Fibroblast of lung (primary cell): ENCODE results near the gene KTN1. TPM values are rescaled to one million over a fixed set of nuclear protein-coding genes. Genes with fewer than 3 reads are reported as not detected.

Experiments used
- DNase-seq, 2 donors: peaks; one replicate each; pipeline versions ENCODE4 v3.0.0 to v3.0.0-alpha.2; 2010; ENCODE audit warnings: low read depth in 2 of 2
- H2AFZ ChIP-seq: 2 replicates; pipeline ENCODE4 v1.5.1; 2012; ENCODE audit warnings: low read length, control low read depth, inconsistent platforms
- H3K27ac ChIP-seq: 2 replicates; pipeline ENCODE4 v1.5.1; 2011; ENCODE audit warnings: low read length, control low read depth; ENCODE audit not compliant: insufficient read depth
- H3K27me3 ChIP-seq: 2 replicates; pipeline ENCODE4 v1.5.1; 2011; ENCODE audit warnings: mild to moderate bottlenecking, low read length; ENCODE audit not compliant: control insufficient read depth, insufficient read depth
- H3K36me3 ChIP-seq: 2 replicates; pipeline ENCODE4 v1.5.1; 2011; ENCODE audit warnings: low read length; ENCODE audit not compliant: control insufficient read depth, insufficient read depth
- H3K4me1 ChIP-seq: 2 replicates; pipeline ENCODE4 v1.5.1; 2011; ENCODE audit warnings: low read length; ENCODE audit not compliant: control insufficient read depth, insufficient read depth; ENCODE audit errors: extremely low read depth
- H3K4me2 ChIP-seq: 2 replicates; pipeline ENCODE4 v1.5.1; 2011; ENCODE audit warnings: low read length, control low read depth; ENCODE audit not compliant: insufficient read depth; ENCODE audit errors: extremely low read depth
- H3K4me3 ChIP-seq, 4 experiments: fragments of 200-600 bp in 1 of 4; sonication (generic) in 1 of 4; replicated peaks in 1 of 4; 2 replicates each; pipeline ENCODE4 v1.5.1; 2011 to 2016; ENCODE audit warnings: low read length in 4 of 4, low read depth in 3 of 4, mild to moderate bottlenecking in 3 of 4, control low read depth in 2 of 4, inconsistent platforms in 1 of 4, mixed read lengths in 1 of 4; ENCODE audit not compliant: insufficient read depth in 1 of 4; ENCODE audit errors: control extremely low read depth in 1 of 4
- H3K79me2 ChIP-seq: 2 replicates; pipeline ENCODE4 v1.5.1; 2012; ENCODE audit warnings: mild to moderate bottlenecking, low read length, inconsistent platforms; ENCODE audit not compliant: control insufficient read depth, insufficient read depth
- H3K9ac ChIP-seq: 2 replicates; pipeline ENCODE4 v1.5.1; 2011; ENCODE audit warnings: mild to moderate bottlenecking, low read length, control low read depth; ENCODE audit not compliant: insufficient read depth
- H3K9me3 ChIP-seq: 2 replicates; pipeline ENCODE4 v1.5.1; 2012; ENCODE audit warnings: low read depth, low read length; ENCODE audit not compliant: control insufficient read depth, insufficient read depth
- H4K20me1 ChIP-seq: 2 replicates; pipeline ENCODE4 v1.5.1; 2011; ENCODE audit warnings: low read length; ENCODE audit not compliant: control insufficient read depth, insufficient read depth; ENCODE audit errors: extremely low read depth
- EZH2 ChIP-seq: IDR thresholded peaks from 2 replicates; pipeline ENCODE4 v1.5.1; 2012; ENCODE audit warnings: low read length, control low read depth, mild to moderate bottlenecking; ENCODE audit errors: missing control alignments
- polyA plus RNA-seq, 2 donors: library from polyadenylated mRNA; depleted of rRNA in 1 of 2; stranded (reverse) in 1 of 2; unstranded in 1 of 2; fragments of >200 nt; gene quantifications; 2 replicates each; pipeline ENCODE4 v1.2.1, GENCODE V29; 2011 to 2012; ENCODE audit warnings: missing spikeins in 1 of 2
- total RNA-seq: library from RNA; depleted of rRNA; stranded (reverse); fragments of >200 nt; gene quantifications from 2 replicates; pipeline ENCODE4 v1.2.1, GENCODE V29; 2014
- TF ChIP-seq, protein P1 (sequence below), 2 donors: IDR thresholded peaks in 1 of 2; conservative IDR thresholded peaks in 1 of 2; 1 replicate in 1 of 2; 2 replicates in 1 of 2; pipeline ENCODE4 v1.5.1; 2011 to 2012; ENCODE audit warnings: low read length in 2 of 2, control low read depth in 1 of 2, inconsistent platforms in 1 of 2, low read depth in 1 of 2, mild to moderate bottlenecking in 1 of 2

The KTN1 gene
- total and polyA plus RNA-seq, 2 donors (not counting 1 experiment from before 2014, with no cell fraction given): 126 to 164 TPM

DNA sequence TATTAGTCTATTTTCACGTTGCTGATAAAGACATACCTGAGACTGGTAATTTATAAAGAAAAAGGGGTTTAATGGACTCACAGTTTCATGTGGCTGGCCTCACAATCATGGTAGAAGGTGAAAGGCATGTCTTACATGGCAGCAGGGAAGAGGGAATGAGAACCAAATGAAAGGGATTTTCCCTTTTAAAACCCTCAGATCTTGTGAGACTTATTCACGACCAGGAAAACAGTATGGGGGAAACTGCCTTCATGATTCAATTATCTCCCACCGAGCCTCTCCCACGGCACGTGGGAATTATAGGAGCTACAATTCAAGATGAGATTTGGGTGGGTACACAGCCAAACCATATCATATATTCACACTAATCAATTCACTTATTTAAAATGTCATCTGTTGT is 41.4 kb downstream of the KTN1 start:
- Histone ChIP-seq H3K27me3 (no peaks in the 10 kb centered on the region), H3K4me2 (no peak overlapping the region), H4K20me1 (no peaks in the 10 kb centered on the region), H2AFZ (no peak overlapping the region), H3K4me1 (no peaks in the 10 kb centered on the region), H3K9ac (no peak overlapping the region), H3K9me3 (no peaks in the 10 kb centered on the region), H3K36me3 (peaks cover 3% of the 10 kb centered on the region), H3K79me2 (no peaks in the 10 kb centered on the region), H3K27ac (no peak overlapping the region), H3K4me3 (no peak overlapping the region)
- no peak for DNase-seq
- TF ChIP-seq, protein P1, sequence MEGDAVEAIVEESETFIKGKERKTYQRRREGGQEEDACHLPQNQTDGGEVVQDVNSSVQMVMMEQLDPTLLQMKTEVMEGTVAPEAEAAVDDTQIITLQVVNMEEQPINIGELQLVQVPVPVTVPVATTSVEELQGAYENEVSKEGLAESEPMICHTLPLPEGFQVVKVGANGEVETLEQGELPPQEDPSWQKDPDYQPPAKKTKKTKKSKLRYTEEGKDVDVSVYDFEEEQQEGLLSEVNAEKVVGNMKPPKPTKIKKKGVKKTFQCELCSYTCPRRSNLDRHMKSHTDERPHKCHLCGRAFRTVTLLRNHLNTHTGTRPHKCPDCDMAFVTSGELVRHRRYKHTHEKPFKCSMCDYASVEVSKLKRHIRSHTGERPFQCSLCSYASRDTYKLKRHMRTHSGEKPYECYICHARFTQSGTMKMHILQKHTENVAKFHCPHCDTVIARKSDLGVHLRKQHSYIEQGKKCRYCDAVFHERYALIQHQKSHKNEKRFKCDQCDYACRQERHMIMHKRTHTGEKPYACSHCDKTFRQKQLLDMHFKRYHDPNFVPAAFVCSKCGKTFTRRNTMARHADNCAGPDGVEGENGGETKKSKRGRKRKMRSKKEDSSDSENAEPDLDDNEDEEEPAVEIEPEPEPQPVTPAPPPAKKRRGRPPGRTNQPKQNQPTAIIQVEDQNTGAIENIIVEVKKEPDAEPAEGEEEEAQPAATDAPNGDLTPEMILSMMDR (conservative IDR thresholded peaks at IDR 0.05 in 1 of 2, IDR thresholded peaks at IDR 0.05 in 1 of 2; ENCODE audit: low read depth in 1 of 2, low read length in 2 of 2): no peak
- TF ChIP-seq EZH2: no peak

DNA sequence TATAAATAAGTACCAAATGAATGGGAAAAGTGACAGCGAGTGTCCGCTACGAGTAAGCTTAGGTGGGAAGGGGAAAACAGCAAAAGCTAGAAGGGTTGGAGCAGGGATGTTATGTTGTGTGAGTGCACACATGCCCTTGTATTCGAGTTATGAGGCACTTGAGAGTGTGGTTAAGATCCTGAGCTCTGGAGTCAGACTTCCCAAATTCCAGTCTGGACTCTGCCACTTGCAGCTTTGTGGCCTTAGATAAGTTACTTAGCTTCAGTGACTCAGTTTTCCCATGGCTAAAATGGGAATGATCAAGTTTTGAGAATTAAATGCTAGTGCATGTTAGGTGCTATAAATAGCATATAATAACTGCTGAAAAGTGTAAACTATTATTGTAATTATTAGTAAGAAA is 44.9 kb downstream of the KTN1 start:
- Histone ChIP-seq H3K4me1 (no peaks in the 10 kb centered on the region), H3K4me3 (no peak overlapping the region), H3K27ac (no peak overlapping the region), H4K20me1 (no peaks in the 10 kb centered on the region), H3K79me2 (no peaks in the 10 kb centered on the region), H3K27me3 (no peaks in the 10 kb centered on the region), H3K9me3 (no peaks in the 10 kb centered on the region), H3K36me3 (peaks cover 3% of the 10 kb centered on the region), H3K4me2 (no peak overlapping the region), H3K9ac (no peak overlapping the region), H2AFZ (no peak overlapping the region)
- DNase-seq: peak in 1 of 2 donors; percentile 73
- TF ChIP-seq EZH2: no peak
- TF ChIP-seq, protein P1 (conservative IDR thresholded peaks at IDR 0.05 in 1 of 2, IDR thresholded peaks at IDR 0.05 in 1 of 2; ENCODE audit: low read depth in 1 of 2, low read length in 2 of 2): no peak

DNA sequence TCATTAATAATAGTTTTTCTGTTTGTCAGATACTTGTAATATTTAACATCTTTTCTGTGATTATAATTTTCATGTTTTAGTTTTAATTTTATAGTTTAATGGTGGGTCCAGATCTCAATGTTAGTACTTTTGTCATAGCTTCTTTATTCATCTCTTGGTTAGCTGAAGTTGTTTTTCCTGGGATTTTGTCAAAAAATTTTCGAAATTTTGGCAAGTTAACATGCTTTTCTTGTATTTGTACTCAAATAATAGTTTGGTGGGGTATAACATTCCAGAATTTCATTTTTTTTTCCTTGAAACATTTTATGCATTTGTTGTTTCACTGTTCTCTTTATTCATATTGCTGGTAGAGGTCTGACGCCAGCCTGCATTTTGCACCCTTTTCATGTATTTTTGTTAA is 45.5 kb downstream of the KTN1 start:
- H4K20me1 ChIP-seq: no peaks in the 10 kb centered on the region
- H3K27ac ChIP-seq: no peak overlapping the region
- TF ChIP-seq EZH2: no peak
- TF ChIP-seq, protein P1 (conservative IDR thresholded peaks at IDR 0.05 in 1 of 2, IDR thresholded peaks at IDR 0.05 in 1 of 2; ENCODE audit: low read depth in 1 of 2, low read length in 2 of 2): no peak
- no peaks in the 10 kb centered on the region for H3K79me2 ChIP-seq
- DNase-seq: no peak
- H3K4me3 ChIP-seq: no peak overlapping the region
- no peaks in the 10 kb centered on the region for H3K36me3 ChIP-seq
- H3K9ac ChIP-seq: no peak overlapping the region
- no peaks in the 10 kb centered on the region for H3K27me3 ChIP-seq
- H2AFZ ChIP-seq: no peak overlapping the region
- H3K9me3 ChIP-seq: no peaks in the 10 kb centered on the region
- no peak overlapping the region for H3K4me2 ChIP-seq
- H3K4me1 ChIP-seq: no peaks in the 10 kb centered on the region
